Gastroesophageal sphincter (tissue), 3 donors: Measurements from ENCODE around the gene PSME4.

Experiments
- EP300 ChIP-seq: sonication (generic); formaldehyde crosslinking; IDR thresholded peaks from one replicate; pipeline ENCODE4 v1.6.1; 2017; ENCODE audit warnings: antibody characterized with exemption, mild to moderate bottlenecking
- POLR2A ChIP-seq, 2 donors: fragments of 450-650 bp; IDR thresholded peaks; one replicate each; pipeline ENCODE4 v1.6.1; 2017; ENCODE audit warnings: antibody characterized with exemption in 2 of 2, mild to moderate bottlenecking in 2 of 2, moderate library complexity in 1 of 2
- POLR2AphosphoS5 ChIP-seq: sonication (generic); formaldehyde crosslinking; IDR thresholded peaks from one replicate; pipeline ENCODE4 v1.6.1; 2017; ENCODE audit warnings: antibody characterized with exemption
- TF ChIP-seq, protein P1 (sequence below), 4 experiments: fragments of 200-600 bp in 2 of 4; fragments of 450-650 bp in 2 of 4; sonication (generic) in 1 of 4; IDR thresholded peaks; one replicate each; pipeline ENCODE4 v1.5.1; 2017 to 2019; ENCODE audit warnings: antibody characterized with exemption in 4 of 4, mild to moderate bottlenecking in 2 of 4, moderate library complexity in 2 of 4

- TF ChIP-seq, protein P1, sequence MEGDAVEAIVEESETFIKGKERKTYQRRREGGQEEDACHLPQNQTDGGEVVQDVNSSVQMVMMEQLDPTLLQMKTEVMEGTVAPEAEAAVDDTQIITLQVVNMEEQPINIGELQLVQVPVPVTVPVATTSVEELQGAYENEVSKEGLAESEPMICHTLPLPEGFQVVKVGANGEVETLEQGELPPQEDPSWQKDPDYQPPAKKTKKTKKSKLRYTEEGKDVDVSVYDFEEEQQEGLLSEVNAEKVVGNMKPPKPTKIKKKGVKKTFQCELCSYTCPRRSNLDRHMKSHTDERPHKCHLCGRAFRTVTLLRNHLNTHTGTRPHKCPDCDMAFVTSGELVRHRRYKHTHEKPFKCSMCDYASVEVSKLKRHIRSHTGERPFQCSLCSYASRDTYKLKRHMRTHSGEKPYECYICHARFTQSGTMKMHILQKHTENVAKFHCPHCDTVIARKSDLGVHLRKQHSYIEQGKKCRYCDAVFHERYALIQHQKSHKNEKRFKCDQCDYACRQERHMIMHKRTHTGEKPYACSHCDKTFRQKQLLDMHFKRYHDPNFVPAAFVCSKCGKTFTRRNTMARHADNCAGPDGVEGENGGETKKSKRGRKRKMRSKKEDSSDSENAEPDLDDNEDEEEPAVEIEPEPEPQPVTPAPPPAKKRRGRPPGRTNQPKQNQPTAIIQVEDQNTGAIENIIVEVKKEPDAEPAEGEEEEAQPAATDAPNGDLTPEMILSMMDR (IDR thresholded peaks at IDR 0.05), result no peak
- TF ChIP-seq POLR2A (IDR thresholded peaks at IDR 0.05) (no peak), EP300 (no peak), POLR2AphosphoS5 (no peak)
Measured at GRCh38 chr2:53856272-53856671, 114.5 kb downstream of the PSME4 start.
